HG02938 (cell line): ENCODE data around the gene PRM3.

ENCODE experiments used
- ATAC-seq: cut with Tn5 transposase; IDR thresholded peaks from one replicate; pipeline ENCODE4 v1.9.1; 2021; ENCODE audit warnings: mild to moderate bottlenecking, moderate library complexity; ENCODE audit not compliant: unreplicated experiment

PRM3 gene

DNA sequence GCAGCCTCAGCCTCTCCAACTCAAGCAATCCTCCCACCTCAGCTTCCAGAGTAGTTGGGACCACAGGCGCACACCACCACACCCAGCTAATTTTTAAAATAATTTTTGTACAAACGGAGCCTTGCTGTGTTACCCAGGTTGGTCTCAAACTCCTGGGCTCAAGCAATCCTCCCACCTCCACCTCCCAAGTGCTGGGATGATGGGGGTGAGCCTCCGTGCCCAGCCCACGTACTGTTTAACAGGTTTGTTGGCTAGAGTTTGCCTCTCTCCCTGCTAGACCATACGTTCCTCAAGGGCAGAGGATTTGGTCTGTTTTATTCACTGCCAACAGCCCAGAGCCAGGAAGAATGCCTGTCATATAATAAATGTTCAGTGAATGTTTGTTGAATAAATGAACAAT, 44.0 kb downstream of the PRM3 start:
- no peak for ATAC-seq

- ATAC-seq = no peak
Measured at GRCh38 chr16:11225677-11226549, 47.5 kb downstream of the PRM3 start.

- ATAC-seq = peak; percentile 90
Measured at GRCh38 chr16:11224894-11225676, 48.3 kb downstream of the PRM3 start.

- no peak for ATAC-seq
Measured at GRCh38 chr16:11224096-11224893, 49.1 kb downstream of the PRM3 start.
